HT1080 (cell line): ENCODE data around the gene HERPUD2. TPM values are rescaled to one million over a fixed set of nuclear protein-coding genes. Genes with fewer than 3 reads are reported as not detected.
"Not testable (repeated sequence)": the region's sequence is repeated elsewhere in the genome, so short reads cannot be mapped to it uniquely, and the experiment has no call there.

Source experiments
- DNase-seq: peaks from one replicate; pipeline ENCODE4 v3.0.0-alpha.2; 2015; ENCODE audit warnings: low read depth
- total RNA-seq: library from RNA; depleted of rRNA; stranded (reverse); fragments of >200 nt; shearing (Covaris generic); gene quantifications from 2 replicates; pipeline ENCODE4 v1.2.3, GENCODE V29; 2014

The HERPUD2 gene
- total RNA-seq, 1 experiment from 2014 or later, result 16.9 TPM

- DNase-seq, result no peak
Measured at GRCh38 chr7:35714862-35715261, 19.9 kb upstream of the HERPUD2 start.

GRCh38 chr7:35714407-35714806 is 19.5 kb upstream of the HERPUD2 start:
- no peak for DNase-seq

- DNase-seq, result no peak
Measured at GRCh38 chr7:35712563-35713226, 17.8 kb upstream of the HERPUD2 start.

- DNase-seq, result peak; percentile 31
Measured at GRCh38 chr7:35707422-35707821, 12.5 kb upstream of the HERPUD2 start.

- no peak for DNase-seq
Measured at GRCh38 chr7:35705932-35706461, 11.1 kb upstream of the HERPUD2 start.

GRCh38 chr7:35704261-35704660 is 9.3 kb upstream of the HERPUD2 start:
- no peak for DNase-seq

GRCh38 chr7:35702541-35702940 is 7.6 kb upstream of the HERPUD2 start:
- no peak for DNase-seq

- no peak for DNase-seq
Measured at GRCh38 chr7:35701287-35701900, 6.5 kb upstream of the HERPUD2 start.

GRCh38 chr7:35700865-35701264 is 5.9 kb upstream of the HERPUD2 start:
- no peak for DNase-seq

GRCh38 chr7:35700333-35700732 is 5.4 kb upstream of the HERPUD2 start:
- no peak for DNase-seq

- no peak for DNase-seq
Measured at GRCh38 chr7:35699796-35700305, 4.9 kb upstream of the HERPUD2 start.

- DNase-seq, result not testable (repeated sequence)
Measured at GRCh38 chr7:35698382-35698781, 3.4 kb upstream of the HERPUD2 start.

GRCh38 chr7:35697414-35698175 is 2.7 kb upstream of the HERPUD2 start:
- peak; percentile 68 for DNase-seq

- no peak for DNase-seq
Measured at GRCh38 chr7:35695987-35696386, 1.1 kb upstream of the HERPUD2 start.

- DNase-seq, result peak; percentile 38
Measured at GRCh38 chr7:35695473-35695850, 527 bp upstream of the HERPUD2 start.

- DNase-seq, result peak; percentile 23
Measured at GRCh38 chr7:35694161-35694783, 663 bp downstream of the HERPUD2 start.

- no peak for DNase-seq
Measured at GRCh38 chr7:35691827-35692307, 3.1 kb downstream of the HERPUD2 start.

GRCh38 chr7:35691366-35691765 is 3.6 kb downstream of the HERPUD2 start:
- no peak for DNase-seq

GRCh38 chr7:35690614-35691013 is 4.3 kb downstream of the HERPUD2 start:
- not testable (repeated sequence) for DNase-seq

- DNase-seq, result no peak
Measured at GRCh38 chr7:35685781-35686180, 9.2 kb downstream of the HERPUD2 start.
